ENCODE results near the gene TCEANC2. TPM values are rescaled to one million over a fixed set of nuclear protein-coding genes. Genes with fewer than 3 reads are reported as not detected.

TCEANC2 gene
- total RNA-seq, 4 donors from 2014 or later: 1.5 to 7.3 (median 3.2) TPM

- intact Hi-C loops (cut with DNase I; ENCODE audit: low total_unique reads): no loop called here
- H3K36me3 ChIP-seq: no peaks in the 10 kb centered on the region
- no peaks in the 10 kb centered on the region for H3K27me3 ChIP-seq
- no peak overlapping the region for H3K27ac ChIP-seq
- no peaks in the 10 kb centered on the region for H3K9me3 ChIP-seq
- H3K4me3 ChIP-seq: no peak overlapping the region
- TF ChIP-seq POLR2A (IDR thresholded peaks at IDR 0.05): no peak
- no peak for TF ChIP-seq CTCF (IDR thresholded peaks at IDR 0.05)
- no peak for DNase-seq
- H3K4me1 ChIP-seq: no peaks in the 10 kb centered on the region
Measured at GRCh38 chr1:54149734-54150133, 96.3 kb downstream of the TCEANC2 start.

- TF ChIP-seq POLR2A (IDR thresholded peaks at IDR 0.05): no peak
- TF ChIP-seq CTCF (IDR thresholded peaks at IDR 0.05): no peak
- H3K4me3 ChIP-seq: no peak overlapping the region
- no peak for DNase-seq
- no peaks in the 10 kb centered on the region for H3K27me3 ChIP-seq
- H3K4me1 ChIP-seq: no peaks in the 10 kb centered on the region
- H3K36me3 ChIP-seq: no peaks in the 10 kb centered on the region
- intact Hi-C loops (cut with DNase I; ENCODE audit: low total_unique reads): no loop called here
- no peaks in the 10 kb centered on the region for H3K9me3 ChIP-seq
- no peak overlapping the region for H3K27ac ChIP-seq
Measured at GRCh38 chr1:54151013-54151412, 97.6 kb downstream of the TCEANC2 start.

GRCh38 chr1:54152696-54153095 is 99.3 kb downstream of the TCEANC2 start, which contains the start of gene CDCP2:
Gene CDCP2, minus strand, starts transcription at chr1:54153000. Its CDS starts 78 bp downstream, at chr1:54152922.
- H3K4me3 ChIP-seq: no peak within 1 kb of the TSS
- intact Hi-C loops (cut with DNase I; ENCODE audit: low total_unique reads): no loop called here
- TF ChIP-seq POLR2A (IDR thresholded peaks at IDR 0.05) (no peak), CTCF (IDR thresholded peaks at IDR 0.05) (no peak)
- no peaks in the 10 kb centered on the region for H3K4me1 ChIP-seq
- DNase-seq: no peak
- H3K27ac ChIP-seq: peak within 1 kb of the TSS; percentile 15 to 18
- H3K9me3 ChIP-seq: no peaks in the 10 kb centered on the region
- no peaks in the 10 kb centered on the region for H3K27me3 ChIP-seq
- H3K36me3 ChIP-seq: no peaks in the 10 kb centered on the region

- H3K4me1 ChIP-seq: no peaks in the 10 kb centered on the region
- H3K9me3 ChIP-seq: no peaks in the 10 kb centered on the region
- peak; percentile 71 to 79 for DNase-seq
- H3K27me3 ChIP-seq: no peaks in the 10 kb centered on the region
- intact Hi-C loops (cut with DNase I; ENCODE audit: low total_unique reads): no loop called here
- H3K27ac ChIP-seq: peak overlapping the region; percentile 15 to 18
- H3K4me3 ChIP-seq: no peak overlapping the region
- no peak for TF ChIP-seq POLR2A (IDR thresholded peaks at IDR 0.05)
- no peak for TF ChIP-seq CTCF (IDR thresholded peaks at IDR 0.05)
- no peaks in the 10 kb centered on the region for H3K36me3 ChIP-seq
Measured at GRCh38 chr1:54153535-54154439, 100.4 kb downstream of the TCEANC2 start.

Small RNA genes within 50 kb of the gene (microRNA-seq; reads per million reads assigned to microRNA genes)
- not detected for gene MIR4781 (ENCODE audit: borderline microRNAs expressed, borderline replicate concordance)

Small RNA genes within 50 kb of the gene (small RNA-seq; reads per million reads assigned to genes)
- not detected for gene AL353898.1
- gene AL353898.2: not detected

Other genes starting within 250 kb of the TCEANC2 start
- 10 to 100 TPM in 3 of 4 donors, 1 to 10 TPM in 1; 6.1 to 41.8 (median 16.8) TPM for gene NDC1, start 215.3 kb upstream of the TCEANC2 start, total RNA-seq
- gene YIPF1, start 163.8 kb upstream of the TCEANC2 start, total RNA-seq: 10 to 100 TPM in 3 of 4 donors, 1 to 10 TPM in 1; 6.7 to 25.9 (median 14.8) TPM
- 1 to 10 TPM in 1 of 4 donors, not detected in 3; 2.1 TPM for gene DIO1, start 159.4 kb upstream of the TCEANC2 start, total RNA-seq
- gene IFT25, start 107.9 kb upstream of the TCEANC2 start, total RNA-seq: 10 to 100 TPM in 3 of 4 donors, 1 to 10 TPM in 1; 1.3 to 40.6 (median 28.7) TPM
- 10 to 100 TPM in 3 of 4 donors, under 1 TPM in 1; 0.51 to 30.7 (median 25.1) TPM for gene LRRC42, start 107.3 kb upstream of the TCEANC2 start, total RNA-seq
- gene LDLRAD1, start 35.4 kb upstream of the TCEANC2 start, total RNA-seq: 1 to 10 TPM in 1 of 4 donors, under 1 TPM in 1, not detected in 2; 0.27 to 1.2 TPM
- gene TMEM59, start 404 bp upstream of the TCEANC2 start, total RNA-seq: 100 to 1,000 TPM in 3 of 4 donors, 10 to 100 TPM in 1; 82.2 to 327 (median 301) TPM
- under 1 TPM in 2 of 4 donors, not detected in 2; 0.18 to 0.28 TPM for gene CDCP2, start 99.4 kb downstream of the TCEANC2 start, total RNA-seq
- 10 to 100 TPM in 1 of 4 donors, 1 to 10 TPM in 3; 1.3 to 11.6 (median 6.6) TPM for gene CYB5RL, start 146.4 kb downstream of the TCEANC2 start, total RNA-seq
- gene MRPL37, start 146.6 kb downstream of the TCEANC2 start, total RNA-seq: 10 to 100 TPM in 3 of 4 donors, 1 to 10 TPM in 1; 4.4 to 52.9 (median 39.0) TPM

Measured in uterus (tissue), 4 donors.